ENCODE data around the gene DPP9.

DNA sequence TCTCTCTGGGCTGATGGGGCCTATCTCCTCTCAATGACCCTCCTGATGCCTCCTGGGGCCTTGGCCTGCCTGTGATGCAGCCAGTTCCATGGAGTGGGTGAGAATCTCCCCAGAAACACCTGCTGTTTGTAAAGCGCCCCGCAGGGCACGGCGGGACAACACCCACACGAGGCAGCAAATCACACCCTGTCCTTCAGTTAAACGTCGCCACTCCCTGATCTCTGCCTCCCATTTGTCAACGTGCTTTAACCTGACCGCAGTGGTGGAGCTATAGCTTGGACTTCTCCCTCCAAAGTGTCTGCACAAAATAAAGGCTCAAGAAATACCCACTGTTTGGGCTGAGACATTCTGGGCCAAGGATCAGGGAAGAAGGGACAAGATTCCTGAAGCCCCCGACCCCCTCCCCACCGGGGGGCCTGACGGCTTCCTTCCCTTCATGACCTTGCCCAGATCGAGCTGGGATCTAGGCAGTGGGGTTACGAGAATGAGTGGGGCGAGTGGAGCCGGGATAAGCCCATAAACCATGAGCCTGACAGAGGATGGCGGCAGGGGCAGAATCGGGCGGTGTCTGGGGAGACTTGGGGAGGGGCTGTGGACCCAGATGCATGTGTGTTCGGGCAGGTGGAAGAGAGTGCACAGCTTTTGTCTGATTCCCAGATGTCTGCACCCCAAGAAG, 61.5 kb downstream of the DPP9 start:
- no peak for TF ChIP-seq POLR2A (IDR thresholded peaks at IDR 0.05)
- TF ChIP-seq, protein P1, sequence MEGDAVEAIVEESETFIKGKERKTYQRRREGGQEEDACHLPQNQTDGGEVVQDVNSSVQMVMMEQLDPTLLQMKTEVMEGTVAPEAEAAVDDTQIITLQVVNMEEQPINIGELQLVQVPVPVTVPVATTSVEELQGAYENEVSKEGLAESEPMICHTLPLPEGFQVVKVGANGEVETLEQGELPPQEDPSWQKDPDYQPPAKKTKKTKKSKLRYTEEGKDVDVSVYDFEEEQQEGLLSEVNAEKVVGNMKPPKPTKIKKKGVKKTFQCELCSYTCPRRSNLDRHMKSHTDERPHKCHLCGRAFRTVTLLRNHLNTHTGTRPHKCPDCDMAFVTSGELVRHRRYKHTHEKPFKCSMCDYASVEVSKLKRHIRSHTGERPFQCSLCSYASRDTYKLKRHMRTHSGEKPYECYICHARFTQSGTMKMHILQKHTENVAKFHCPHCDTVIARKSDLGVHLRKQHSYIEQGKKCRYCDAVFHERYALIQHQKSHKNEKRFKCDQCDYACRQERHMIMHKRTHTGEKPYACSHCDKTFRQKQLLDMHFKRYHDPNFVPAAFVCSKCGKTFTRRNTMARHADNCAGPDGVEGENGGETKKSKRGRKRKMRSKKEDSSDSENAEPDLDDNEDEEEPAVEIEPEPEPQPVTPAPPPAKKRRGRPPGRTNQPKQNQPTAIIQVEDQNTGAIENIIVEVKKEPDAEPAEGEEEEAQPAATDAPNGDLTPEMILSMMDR (IDR thresholded peaks at IDR 0.05) = no peak

Data from thyroid gland (tissue), 4 donors.